GM21447 (cell line): ENCODE measurements around the gene SACM1L.

ENCODE experiments used
- ATAC-seq: cut with Tn5 transposase; IDR thresholded peaks from one replicate; pipeline ENCODE4 v1.9.1; 2021; ENCODE audit not compliant: unreplicated experiment

The SACM1L gene

DNA sequence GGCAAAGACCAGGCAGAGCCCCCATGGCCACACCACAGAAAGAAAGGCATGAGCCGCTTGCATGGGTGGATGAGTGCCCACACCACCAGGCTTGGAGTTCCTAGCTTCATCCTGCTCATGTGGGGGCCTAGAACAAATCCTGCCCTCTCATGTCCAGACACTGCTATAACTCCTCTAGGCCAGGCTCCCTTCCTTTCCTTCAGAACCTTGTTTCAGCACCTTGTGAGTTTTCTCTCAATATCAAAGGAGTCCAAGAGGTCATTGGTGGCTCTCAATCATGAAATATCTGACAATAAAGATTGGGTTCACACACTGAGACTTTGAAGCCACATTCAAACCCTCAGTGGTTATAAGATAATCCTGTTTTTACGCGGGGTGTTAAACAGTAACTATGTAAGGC lies 94.5 kb downstream of the SACM1L start:
- ATAC-seq = no peak

DNA sequence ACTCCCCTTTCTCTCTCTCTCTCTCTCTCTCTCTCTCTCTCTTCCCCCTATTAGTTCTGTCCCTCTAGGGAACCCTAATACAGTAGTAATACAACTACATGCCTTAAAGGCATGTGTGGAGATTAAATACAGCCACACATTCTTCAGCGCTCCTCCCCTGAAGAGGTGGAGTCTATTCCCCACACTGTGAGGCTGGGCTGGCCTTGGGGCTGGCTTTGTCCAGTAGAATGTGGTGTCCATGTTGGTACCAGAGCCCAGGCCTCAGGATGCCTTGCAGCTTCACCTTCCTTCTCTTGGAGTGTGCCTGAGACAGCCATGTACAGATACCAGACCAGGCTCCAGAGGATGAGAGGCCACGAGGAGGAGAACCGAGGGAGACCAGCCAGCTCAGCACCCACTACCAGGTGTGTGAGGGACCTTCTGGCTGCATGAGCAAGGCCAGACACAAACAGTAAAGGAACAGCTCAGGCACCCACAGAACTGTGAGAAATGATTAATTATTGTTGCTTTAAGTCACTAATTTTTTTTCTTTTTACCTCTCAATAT lies 96.5 kb downstream of the SACM1L start:
- ATAC-seq = no peak

- ATAC-seq = no peak
Observed at GRCh38 chr3:45786801-45787495, 97.8 kb downstream of the SACM1L start.

GRCh38 chr3:45787551-45787950 lies 98.4 kb downstream of the SACM1L start:
- no peak for ATAC-seq

DNA sequence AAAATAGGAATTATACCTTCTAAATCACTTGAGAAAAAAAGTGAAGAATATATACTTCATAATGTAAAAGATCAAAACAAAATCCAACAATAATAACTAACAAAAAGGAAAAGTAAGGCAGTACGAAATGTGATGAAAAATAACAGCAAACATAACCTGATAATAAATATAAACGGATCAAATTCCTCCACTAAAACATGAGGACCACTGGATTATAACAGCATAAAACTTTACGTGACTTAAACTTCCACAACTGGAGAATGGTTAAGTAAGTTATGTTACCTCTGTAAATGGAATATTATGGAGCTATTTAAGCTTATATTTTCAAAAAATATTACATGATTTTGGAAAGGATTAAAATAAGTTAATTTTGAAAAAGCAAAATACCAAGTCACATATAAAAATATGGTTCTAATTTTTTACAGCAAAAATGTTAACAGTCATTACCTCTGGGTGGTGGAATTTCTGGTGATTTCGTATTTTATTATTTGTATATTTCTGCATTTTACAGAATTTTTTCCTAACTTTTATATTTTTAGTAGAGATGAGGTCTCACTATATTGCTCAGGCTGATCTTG lies 100.1 kb downstream of the SACM1L start:
- no peak for ATAC-seq

GRCh38 chr3:45790596-45790995 lies 101.4 kb downstream of the SACM1L start:
- no peak for ATAC-seq

DNA sequence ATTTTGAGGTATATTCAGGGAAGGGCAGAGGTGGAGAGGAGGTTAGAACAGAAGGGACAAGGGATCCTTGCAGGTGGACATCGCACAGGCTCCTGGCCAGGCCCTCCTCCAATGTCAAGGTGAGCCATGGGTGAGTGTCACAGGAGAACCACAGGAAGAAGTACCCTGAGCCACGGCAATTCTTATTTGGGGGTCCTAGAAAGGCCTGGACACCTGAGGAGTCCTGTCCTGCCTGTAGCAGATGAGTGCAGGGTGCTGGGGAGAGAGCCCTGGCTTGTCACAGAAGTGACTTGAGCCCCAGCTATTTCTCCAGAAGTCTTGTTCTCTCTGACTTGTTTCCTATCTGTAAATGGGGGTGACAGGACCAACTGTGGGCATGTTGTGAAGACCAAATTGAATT lies 102.8 kb downstream of the SACM1L start:
- no peak for ATAC-seq

DNA sequence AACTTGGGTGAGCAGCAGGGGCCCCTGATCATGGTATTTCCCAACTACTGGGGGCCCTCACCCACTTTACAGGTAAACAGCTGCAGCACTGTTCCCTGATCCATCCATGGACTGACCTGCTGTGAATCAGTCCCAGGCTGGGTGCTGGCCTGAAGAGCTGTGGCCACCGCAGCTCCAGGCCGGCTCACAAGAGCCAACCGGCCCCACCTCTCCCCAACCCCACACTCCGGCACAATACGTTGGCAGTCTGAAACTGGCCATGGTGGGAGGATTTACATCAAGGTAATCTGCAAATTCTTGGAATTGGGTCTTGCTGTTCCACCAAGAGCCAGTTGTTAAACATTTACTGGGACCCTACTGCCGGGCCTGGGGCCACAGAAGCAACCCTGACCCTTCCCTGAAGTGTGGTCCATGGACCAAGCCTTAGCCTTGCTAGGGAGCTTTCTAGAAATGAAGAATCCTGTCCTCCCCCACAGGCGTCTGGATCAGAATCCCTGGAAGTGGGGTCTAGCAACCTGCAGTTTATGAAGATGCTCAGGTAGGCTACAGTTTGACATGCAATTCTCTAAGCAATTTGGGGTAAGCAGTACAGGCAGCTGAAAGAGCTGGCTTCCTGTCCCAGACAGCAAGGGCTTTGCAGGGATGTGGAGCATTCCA lies 103.4 kb downstream of the SACM1L start:
- ATAC-seq = no peak

DNA sequence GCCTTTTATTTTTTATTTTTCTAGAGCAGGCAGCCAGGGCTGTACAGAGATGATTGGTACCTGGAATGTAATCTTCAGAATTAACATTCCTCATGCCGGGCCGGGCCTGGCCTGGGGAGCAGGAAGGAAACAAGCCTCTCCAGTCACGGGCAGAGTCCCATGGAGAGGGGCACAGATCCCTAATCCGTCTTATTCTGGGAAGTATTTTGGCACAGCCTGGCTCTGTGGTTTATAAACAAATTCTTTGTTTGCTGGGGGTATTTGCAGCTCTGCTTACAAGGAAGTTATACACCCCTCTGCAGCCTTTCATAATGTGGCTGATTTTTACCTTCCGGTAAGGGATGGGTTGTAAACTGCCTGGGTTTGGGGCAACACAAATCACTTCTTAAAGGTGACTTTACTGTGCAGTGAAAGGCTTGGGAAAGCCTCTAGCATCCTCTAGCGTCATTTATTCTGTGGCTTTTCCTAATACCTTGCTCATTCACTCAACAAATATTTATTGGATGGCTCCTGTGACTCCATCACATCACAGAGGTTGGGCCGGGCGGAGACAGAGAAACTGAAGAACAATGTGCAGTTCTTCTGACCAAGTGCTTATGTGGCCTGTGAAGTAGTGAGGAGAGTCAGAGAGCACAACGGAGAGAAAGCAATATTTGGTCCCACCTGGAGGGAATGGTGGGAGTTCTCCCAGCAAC lies 104.4 kb downstream of the SACM1L start:
- ATAC-seq = no peak

- ATAC-seq = no peak
Observed at GRCh38 chr3:45794177-45794560, 105.0 kb downstream of the SACM1L start.

DNA sequence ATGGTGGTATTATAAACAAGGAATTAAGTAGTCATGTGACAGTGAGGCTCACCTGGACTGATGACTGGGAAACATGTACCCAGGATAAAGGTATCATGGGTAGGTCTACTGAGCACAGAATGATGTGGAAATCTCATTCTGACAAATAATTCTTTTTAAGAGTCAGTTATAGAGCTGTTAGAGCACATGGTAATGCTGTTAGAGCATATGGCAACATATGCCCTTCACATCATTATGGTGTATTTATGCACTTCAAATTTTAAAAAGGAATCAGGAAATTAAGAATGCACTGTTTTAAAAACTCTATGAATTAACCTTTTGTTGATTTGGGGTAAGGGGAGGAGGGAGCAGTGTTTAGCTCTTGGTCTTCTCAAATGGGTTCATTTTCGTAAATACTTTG lies 105.5 kb downstream of the SACM1L start:
- no peak for ATAC-seq
